ENCODE measurements around the gene MIS18BP1.
"Not testable (repeated sequence)": the region's sequence is repeated elsewhere in the genome, so short reads cannot be mapped to it uniquely, and the experiment has no call there.

MIS18BP1 gene

DNA sequence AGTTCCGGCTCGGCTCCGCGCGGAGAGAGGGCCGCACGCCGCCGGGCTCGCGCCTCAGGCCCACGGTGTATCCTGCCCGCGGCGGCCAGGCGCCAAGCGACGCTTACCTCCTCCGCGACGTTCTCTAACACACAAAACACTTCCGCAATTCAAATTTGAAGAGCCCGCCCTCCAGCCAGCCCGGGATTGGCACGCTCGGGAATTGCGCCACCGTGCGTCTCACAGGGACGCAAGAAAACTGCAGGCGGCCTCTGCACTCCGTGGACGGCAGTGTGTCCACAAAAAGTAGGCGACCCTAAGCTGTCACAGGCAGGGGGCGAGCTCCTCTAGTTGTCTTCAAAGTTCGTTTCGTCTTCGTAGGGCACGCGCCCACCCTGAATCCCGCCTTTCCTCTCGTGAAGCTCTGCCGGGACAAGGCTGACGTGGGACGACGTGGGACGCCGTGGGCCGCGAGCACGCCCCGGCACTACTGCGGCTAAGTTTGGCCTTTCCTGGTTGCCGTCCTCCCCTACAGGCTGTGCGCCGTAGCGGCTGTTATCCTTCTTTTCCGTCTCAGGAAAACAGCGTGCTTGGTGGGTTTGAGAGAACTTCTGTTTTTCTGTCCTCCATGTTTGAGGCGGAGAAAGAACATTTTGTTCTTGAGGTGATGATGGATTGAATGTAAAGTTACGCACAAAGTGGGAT lies at the start of gene MIS18BP1:
TSS of gene MIS18BP1 (minus strand) at position 133 of the 684 bp plus-strand sequence. CDS start 5,916 bp downstream, outside the sequence.
- DNase-seq (ENCODE audit: low read depth in 2 of 2), result peak; percentile 87 to 88

DNA sequence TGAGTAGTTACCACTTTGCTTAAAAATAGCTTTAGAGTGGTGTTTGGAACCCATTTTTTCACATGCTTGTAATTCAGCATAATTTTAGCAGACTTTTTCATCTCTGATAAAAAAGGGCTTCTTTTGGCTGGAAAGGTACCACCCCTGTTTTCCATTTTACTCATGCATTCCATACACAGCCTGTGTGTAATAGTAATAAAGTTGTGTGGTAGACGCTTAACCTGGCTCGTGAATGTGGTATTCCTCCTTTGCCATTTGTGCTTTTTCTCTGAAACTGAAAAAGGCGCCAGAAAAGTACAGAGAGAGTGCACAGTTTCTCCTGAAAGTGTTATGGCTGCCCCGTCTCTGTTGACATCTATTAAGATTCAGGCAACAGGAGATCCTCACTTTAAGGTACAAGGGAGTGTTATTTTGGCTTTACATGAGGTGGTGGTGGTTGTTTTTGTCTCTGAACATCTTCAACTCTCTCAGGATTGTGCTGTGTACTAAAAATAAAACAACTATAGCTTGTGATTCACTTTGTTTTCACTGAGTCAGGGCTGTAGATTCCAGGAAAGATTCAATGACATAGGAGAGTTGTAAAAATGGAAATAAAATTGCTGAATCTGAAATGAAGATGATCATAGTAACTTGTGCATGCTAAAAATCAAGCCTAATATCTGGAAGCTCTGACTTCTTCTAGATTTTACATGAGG lies 45.6 kb upstream of the MIS18BP1 start:
- DNase-seq (ENCODE audit: low read depth in 2 of 2), result no peak

DNA sequence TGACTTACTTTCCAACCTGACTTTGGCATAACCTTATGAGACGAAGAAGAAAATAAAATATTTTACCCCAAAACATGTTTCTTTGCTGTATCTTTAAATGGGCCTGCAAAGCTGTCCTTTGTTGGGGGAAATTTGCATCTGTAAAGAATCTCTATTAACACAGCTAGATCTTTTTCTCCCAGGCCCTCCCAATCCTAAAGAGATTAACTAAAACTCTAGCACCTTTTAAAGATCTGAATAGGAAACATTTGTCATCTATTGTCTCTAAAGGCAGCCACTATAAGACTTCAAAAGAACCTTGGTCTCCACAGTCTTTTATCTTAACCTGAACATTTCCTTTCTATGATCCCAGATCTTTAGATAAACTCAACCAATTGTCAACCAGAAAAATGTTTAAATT lies 41.8 kb upstream of the MIS18BP1 start:
- DNase-seq (ENCODE audit: low read depth in 2 of 2), result not testable (repeated sequence)

GRCh38 chr14:45290547-45290946 lies 37.5 kb upstream of the MIS18BP1 start:
- DNase-seq (ENCODE audit: low read depth in 2 of 2), result no peak

DNA sequence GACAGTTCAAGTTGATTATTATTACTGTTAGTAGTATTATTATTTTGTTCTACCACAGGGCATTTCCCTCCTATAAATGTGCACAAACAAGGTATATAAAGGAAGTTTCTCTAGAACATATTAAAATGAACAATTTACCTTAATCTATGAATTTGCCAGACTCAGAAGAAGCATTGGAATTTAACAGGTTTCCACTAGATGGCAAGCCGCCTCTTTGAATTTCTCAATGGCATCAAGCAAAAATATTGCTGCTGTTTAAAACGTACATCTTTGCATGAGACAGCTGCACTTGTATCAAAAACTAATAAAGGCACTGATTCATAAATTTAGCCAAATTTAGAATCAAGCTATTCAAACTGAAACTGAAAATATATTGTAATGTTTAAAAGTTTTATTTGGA lies 34.6 kb upstream of the MIS18BP1 start:
- DNase-seq (ENCODE audit: low read depth in 2 of 2), result no peak

GRCh38 chr14:45284802-45285201 lies 31.8 kb upstream of the MIS18BP1 start:
- no peak for DNase-seq (ENCODE audit: low read depth in 2 of 2)

DNA sequence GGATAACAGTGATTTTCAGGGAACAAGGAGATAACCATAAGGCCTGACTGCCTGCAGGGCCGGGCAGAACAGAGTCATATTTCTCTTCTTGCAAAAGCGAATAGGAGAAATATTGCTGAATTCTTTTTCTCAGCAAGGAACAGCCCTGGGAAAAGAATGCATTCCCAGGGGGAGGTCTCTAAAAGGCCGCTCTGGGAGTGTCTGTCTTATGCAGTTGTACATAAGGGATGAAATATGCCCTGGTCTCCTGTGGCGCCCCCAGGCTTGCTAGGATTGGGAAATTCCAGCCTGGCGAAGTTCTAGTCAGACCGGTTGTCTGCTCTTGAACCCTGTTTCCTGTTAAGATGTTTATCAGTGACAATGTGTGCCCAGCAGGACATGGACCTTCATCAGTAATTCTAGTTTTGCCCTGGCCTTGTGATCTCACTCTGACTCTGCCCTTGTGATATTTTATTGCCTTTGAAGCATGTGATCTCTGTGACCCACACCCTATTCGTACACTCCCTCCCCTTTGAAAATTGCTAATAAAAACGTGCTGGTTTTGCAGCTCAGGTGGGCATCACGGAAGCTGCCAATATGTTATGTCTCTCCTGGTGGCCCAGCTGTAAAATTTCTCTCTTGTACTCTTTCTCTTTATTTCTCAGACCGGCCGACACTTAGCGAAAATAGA lies 28.9 kb upstream of the MIS18BP1 start:
- DNase-seq (ENCODE audit: low read depth in 2 of 2), result not testable (repeated sequence)

- no peak for DNase-seq (ENCODE audit: low read depth in 2 of 2)
Measured at GRCh38 chr14:45271858-45272537, 19.0 kb upstream of the MIS18BP1 start.

- DNase-seq (ENCODE audit: low read depth in 2 of 2), result no peak
Measured at GRCh38 chr14:45270031-45270430, 17.0 kb upstream of the MIS18BP1 start.

DNA sequence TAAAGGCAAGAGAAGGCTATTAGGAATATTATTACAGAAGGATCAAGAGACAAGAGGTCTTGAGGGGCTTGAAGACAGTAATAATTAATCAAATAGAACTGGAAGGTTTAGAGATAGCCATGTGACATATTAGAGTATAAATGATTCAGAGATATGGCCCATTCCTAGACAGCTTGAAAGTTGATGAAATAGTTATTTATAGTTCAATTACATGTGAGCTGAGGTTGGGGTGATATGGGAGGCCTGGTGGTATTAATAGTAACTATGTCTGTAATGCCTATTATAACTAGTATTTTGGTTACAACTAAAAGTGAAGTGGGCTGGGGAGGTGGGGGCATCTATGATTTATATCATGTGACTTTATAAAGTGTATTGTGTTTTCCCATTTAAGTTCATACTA lies 14.1 kb upstream of the MIS18BP1 start:
- no peak for DNase-seq (ENCODE audit: low read depth in 2 of 2)

DNA sequence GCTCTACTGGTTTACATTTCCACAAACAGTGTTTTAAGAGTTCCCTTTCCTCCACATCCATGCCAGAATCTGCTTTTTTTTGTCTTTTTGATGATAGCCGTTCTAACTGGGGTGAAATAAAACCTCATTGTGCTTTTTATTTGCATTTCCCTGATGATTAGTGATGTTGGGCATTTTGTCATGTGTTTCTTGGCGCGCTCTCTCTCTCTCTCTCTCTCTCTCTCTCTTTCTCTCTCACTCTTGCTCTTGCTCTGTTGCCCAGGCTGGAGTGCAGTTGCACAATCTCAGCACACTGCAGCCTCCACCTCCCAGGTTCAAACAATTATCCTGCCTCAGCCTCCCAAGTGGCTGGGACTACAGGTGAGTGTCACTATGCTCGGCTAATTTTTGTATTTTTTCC lies 9.6 kb upstream of the MIS18BP1 start:
- no peak for DNase-seq (ENCODE audit: low read depth in 2 of 2)

DNA sequence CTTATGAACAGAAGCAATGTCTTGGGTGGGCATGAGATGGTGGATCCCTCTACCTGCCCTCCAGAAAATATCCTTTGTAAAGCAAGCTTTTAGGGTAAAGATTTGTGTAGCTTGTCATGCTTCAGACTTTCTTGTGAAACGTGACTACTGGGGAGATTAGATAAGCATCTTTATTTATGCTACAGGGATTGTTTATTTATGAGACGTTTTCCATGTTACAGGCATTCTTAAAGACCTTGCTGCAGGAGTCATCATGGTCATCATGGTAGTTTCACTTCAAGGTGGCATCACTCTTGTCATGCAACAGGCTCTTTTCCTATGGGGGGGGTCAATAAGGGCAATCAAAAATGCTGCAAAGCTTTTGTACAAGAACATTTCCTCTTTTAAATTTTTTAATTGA lies 8.2 kb upstream of the MIS18BP1 start:
- DNase-seq (ENCODE audit: low read depth in 2 of 2), result no peak

- DNase-seq (ENCODE audit: low read depth in 2 of 2), result no peak
Measured at GRCh38 chr14:45258805-45259204, 5.8 kb upstream of the MIS18BP1 start.

DNA sequence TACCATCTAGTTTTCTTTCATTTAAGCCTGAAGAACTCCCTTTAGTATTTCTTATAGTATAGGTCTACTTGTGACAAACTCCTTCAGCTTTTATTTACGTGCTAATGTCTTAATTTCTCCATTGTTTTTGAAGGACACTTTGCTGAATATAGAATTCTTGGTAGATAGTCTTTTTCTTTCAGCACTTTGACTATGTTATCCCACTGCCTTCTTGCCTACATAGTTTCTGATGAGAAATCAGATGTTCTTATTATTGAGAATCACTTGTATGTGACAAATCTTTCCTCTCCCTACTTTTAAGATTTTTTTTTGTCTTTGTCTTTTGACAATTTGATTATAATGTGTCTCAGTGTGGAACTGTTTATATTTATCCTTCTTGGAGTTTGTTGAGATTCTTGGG lies 5.1 kb upstream of the MIS18BP1 start:
- no peak for DNase-seq (ENCODE audit: low read depth in 2 of 2)

- DNase-seq (ENCODE audit: low read depth in 2 of 2), result no peak
Measured at GRCh38 chr14:45254771-45255170, 1.8 kb upstream of the MIS18BP1 start.

DNA sequence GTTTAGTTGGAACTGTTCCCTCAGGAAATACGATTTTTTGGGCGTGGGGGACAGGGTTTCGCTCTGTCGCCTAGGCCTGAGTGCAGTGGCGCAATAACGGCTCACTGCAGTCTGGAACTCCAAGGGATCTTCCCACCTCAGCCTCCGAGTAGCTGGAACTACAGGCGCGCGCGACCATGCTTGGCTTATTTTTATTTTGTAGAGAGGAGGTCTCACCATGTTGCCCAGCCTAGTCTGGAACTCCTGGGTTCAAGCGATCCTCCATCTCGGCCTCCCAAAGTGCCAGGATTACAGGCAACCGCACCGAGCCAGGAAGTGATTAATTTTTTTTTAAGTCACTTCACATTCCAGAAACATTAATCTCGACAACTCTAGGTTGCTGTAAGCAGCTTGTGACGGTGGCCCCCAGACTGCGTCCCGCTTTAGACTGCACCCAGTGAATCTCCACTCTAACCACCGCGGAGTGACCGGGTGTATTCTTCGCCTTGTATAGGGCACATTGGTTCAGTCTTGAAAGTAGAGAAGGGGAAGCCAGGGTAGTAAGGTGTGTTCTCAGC lies 830 bp upstream of the MIS18BP1 start:
- no peak for DNase-seq (ENCODE audit: low read depth in 2 of 2)

- DNase-seq (ENCODE audit: low read depth in 2 of 2), result no peak
Measured at GRCh38 chr14:45252366-45253069, 484 bp downstream of the MIS18BP1 start.

DNA sequence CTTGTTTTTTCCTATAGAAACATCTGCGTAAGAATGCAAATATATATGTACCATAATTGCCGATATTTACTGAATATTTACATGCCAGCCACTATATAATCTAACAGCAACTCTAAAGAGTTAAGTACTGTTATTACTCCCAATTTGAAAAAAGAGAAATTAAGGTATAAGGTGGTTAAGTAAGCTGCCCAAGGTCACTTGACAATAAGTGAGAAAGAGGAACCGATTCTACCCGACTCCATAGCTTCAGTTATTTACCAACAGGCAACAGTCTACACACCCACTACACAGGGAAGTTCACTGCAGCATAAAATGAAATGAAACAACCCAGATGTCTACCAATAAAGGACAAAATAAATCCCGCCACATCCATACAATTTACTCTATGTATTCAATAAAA lies 1.1 kb downstream of the MIS18BP1 start:
- no peak for DNase-seq (ENCODE audit: low read depth in 2 of 2)

DNA sequence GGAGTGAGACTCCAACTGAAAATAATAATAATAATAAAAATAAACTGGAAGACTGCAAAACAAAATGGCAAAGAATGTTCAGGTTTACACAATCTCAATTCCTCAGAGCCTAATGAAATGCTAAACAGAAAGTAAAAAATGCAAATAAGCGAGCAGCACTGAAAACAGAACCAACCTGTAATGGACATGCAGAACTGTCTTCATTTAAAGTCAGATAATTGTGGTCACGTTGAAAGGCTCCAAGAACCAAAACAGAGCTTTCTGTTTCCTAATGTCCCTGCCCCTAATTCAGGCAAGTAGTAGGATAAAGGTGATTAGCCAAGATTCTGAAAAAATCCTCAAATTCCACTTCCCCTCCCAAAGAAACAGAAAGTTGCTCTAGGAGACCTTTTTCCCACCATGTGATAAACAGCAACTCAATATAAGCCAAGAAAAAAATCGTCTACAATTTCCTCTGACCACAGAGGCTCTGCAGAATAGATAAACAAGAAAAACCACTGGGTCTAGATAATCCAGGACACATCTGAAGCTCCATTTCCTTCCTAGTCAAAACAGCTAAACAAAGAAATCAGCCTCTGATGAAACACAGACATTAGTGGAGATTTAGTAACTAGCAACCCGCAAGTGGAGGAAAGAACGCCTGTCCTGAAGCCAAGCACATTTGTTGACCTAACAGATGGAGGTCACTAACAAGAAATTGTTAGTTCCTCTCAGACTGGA lies 3.0 kb downstream of the MIS18BP1 start:
- DNase-seq (ENCODE audit: low read depth in 2 of 2), result no peak

- DNase-seq (ENCODE audit: low read depth in 2 of 2), result no peak
Measured at GRCh38 chr14:45247427-45247826, 5.6 kb downstream of the MIS18BP1 start.

- no peak for DNase-seq (ENCODE audit: low read depth in 2 of 2)
Measured at GRCh38 chr14:45246691-45247090, 6.3 kb downstream of the MIS18BP1 start.
